ENCODE measurements around the gene PCGF6.

DNA sequence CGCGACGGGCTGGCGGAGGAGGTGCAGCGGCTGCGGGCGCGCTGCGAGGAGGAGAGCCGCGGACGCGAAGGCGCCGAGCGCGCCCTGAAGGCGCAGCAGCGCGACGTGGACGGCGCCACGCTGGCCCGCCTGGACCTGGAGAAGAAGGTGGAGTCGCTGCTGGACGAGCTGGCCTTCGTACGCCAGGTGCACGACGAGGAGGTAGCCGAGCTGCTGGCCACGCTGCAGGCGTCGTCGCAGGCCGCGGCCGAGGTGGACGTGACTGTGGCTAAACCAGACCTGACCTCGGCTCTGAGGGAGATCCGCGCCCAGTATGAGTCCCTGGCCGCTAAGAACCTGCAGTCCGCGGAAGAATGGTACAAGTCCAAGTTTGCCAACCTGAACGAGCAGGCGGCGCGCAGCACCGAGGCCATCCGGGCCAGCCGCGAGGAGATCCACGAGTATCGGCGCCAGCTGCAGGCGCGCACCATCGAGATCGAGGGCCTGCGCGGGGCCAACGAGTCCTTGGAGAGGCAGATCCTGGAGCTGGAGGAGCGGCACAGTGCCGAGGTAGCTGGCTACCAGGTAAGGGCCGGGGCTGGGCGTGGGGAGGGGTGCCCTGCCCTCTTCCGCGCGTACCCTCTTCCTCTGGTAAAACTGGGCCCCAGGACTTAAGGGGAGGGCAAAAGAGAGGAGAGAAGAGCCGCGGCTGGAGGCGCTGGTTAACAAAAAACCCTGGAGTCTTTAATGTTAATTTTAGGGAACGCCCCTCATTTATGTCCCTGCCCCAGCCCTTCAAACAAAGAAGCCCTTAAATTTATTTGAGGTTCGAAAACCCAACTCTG, 73.0 kb downstream of the PCGF6 start:
- no peak for TF ChIP-seq CTCF (conservative IDR thresholded peaks at IDR 0.05; ENCODE audit: low read depth, low read length)
- no peak for TF ChIP-seq EZH2 (IDR thresholded peaks at IDR 0.05; ENCODE audit: low read length, unreplicated experiment)
- TF ChIP-seq EZH2phosphoT487 (IDR thresholded peaks at IDR 0.05; ENCODE audit: borderline replicate concordance, low read length): no peak
